Endothelial cell of umbilical vein (primary cell): ENCODE data around the gene MBD5. TPM values are rescaled to one million over a fixed set of nuclear protein-coding genes. Genes with fewer than 3 reads are reported as not detected.

Experiments
- BruUV-seq: library from RNA; stranded (reverse); fragments of 400-500 nt; replicated peaks from 2 replicates; lab custom pipeline; 2021; lab: Mats Ljungman, UMichigan
- CTCF ChIA-PET: fragments of 300-600, 350-600 bp; sonication (Branson Sonifier 250); formaldehyde crosslinking; loops from one replicate; lab custom pipeline; 2021; ENCODE audit warnings: antibody characterized with exemption, inconsistent platforms; lab: Charles Lee
- POLR2A ChIA-PET: fragments of 300-600, 350-600 bp; sonication (Branson Sonifier 250); formaldehyde crosslinking; loops from one replicate; lab custom pipeline; 2021; ENCODE audit warnings: antibody characterized with exemption, inconsistent platforms; lab: Charles Lee
- DNase-seq: peaks from one replicate; pipeline ENCODE4 v3.0.0-alpha.2; 2011; ENCODE audit warnings: low read depth, low spot score
- FAIRE-seq: peaks from 2 replicates; lab custom pipeline; 2011; peaks lifted over from hg19 to GRCh38; lab: Jason Lieb, UNC
- H2AFZ ChIP-seq: 2 replicates; pipeline ENCODE4 v1.6.0; 2012; ENCODE audit warnings: low read depth, low read length, control low read depth, inconsistent platforms
- H3K27ac ChIP-seq: 2 replicates; pipeline ENCODE4 v1.5.1; 2011; ENCODE audit warnings: low read depth, mild to moderate bottlenecking, control low read depth, low read length, moderate library complexity; ENCODE audit not compliant: insufficient read depth
- H3K27me3 ChIP-seq, 2 experiments: 2 replicates each; pipeline versions ENCODE4 v1.6.0 to v1.6.1; 2011; ENCODE audit warnings: low read length in 2 of 2, mixed read lengths in 1 of 2; ENCODE audit not compliant: control insufficient read depth in 2 of 2, insufficient read depth in 2 of 2
- H3K36me3 ChIP-seq, 2 experiments: 2 replicates in 1 of 2; 3 replicates in 1 of 2; pipeline ENCODE4 v1.5.1; 2011; ENCODE audit warnings: low read length in 2 of 2, mild to moderate bottlenecking in 1 of 2, moderate library complexity in 1 of 2; ENCODE audit not compliant: control insufficient read depth in 2 of 2, insufficient read depth in 2 of 2; ENCODE audit errors: extremely low read depth in 1 of 2
- H3K4me1 ChIP-seq: 3 replicates; pipeline ENCODE4 v1.5.1; 2011; ENCODE audit warnings: mild to moderate bottlenecking, low read length; ENCODE audit not compliant: control insufficient read depth, insufficient read depth; ENCODE audit errors: extremely low read depth
- H3K4me2 ChIP-seq: 2 replicates; pipeline ENCODE4 v1.6.1; 2011; ENCODE audit warnings: low read length, control low read depth, mixed read lengths; ENCODE audit not compliant: insufficient read depth
- H3K4me3 ChIP-seq, 3 experiments: fragments of 200-600 bp in 1 of 3; sonication (generic), shearing (Covaris generic) in 1 of 3; replicated peaks in 1 of 3; 2 replicates each; pipeline ENCODE4 v1.5.1; 2011 to 2016; ENCODE audit warnings: control low read depth in 3 of 3, low read length in 3 of 3, mild to moderate bottlenecking in 2 of 3, inconsistent platforms in 1 of 3, low read depth in 1 of 3, moderate library complexity in 1 of 3; ENCODE audit not compliant: insufficient read depth in 1 of 3
- H3K79me2 ChIP-seq: 2 replicates; pipeline ENCODE4 v1.6.0; 2012; ENCODE audit warnings: low read length, inconsistent platforms; ENCODE audit not compliant: control insufficient read depth, insufficient read depth
- H3K9ac ChIP-seq: replicated peaks from 2 replicates; pipeline ENCODE3; 2011; ENCODE audit warnings: low read length, control low read depth; ENCODE audit not compliant: insufficient read depth; ENCODE audit errors: extremely low read depth
- H3K9me1 ChIP-seq: replicated peaks from 3 replicates; pipeline ENCODE4 v1.6.0; 2011; ENCODE audit warnings: mild to moderate bottlenecking, low read length; ENCODE audit not compliant: control insufficient read depth, insufficient read depth; ENCODE audit errors: extremely low read depth
- H3K9me3 ChIP-seq: replicated peaks from 2 replicates; pipeline ENCODE4 v1.5.1; 2012; ENCODE audit warnings: low read length, inconsistent platforms; ENCODE audit not compliant: control insufficient read depth, insufficient read depth
- H4K20me1 ChIP-seq: replicated peaks from 2 replicates; pipeline ENCODE3; 2011; ENCODE audit warnings: mild to moderate bottlenecking, low read length; ENCODE audit not compliant: control insufficient read depth, insufficient read depth; ENCODE audit errors: extremely low read depth
- CTCF ChIP-seq, 2 donors: IDR thresholded peaks; 1 replicate in 1 of 2; 2 replicates in 1 of 2; pipeline ENCODE4 v1.5.1; 2011; ENCODE audit warnings: low read length in 2 of 2, mild to moderate bottlenecking in 2 of 2, moderate library complexity in 2 of 2, control low read depth in 1 of 2, inconsistent platforms in 1 of 2, low read depth in 1 of 2; ENCODE audit not compliant: insufficient read depth in 1 of 2; ENCODE audit errors: extremely low read depth in 1 of 2
- FOS ChIP-seq: IDR thresholded peaks from 2 replicates; pipeline ENCODE4 v1.6.1; 2011; ENCODE audit warnings: mild to moderate bottlenecking, low read length, moderate library complexity, borderline replicate concordance; ENCODE audit not compliant: insufficient read depth
- JUN ChIP-seq: IDR thresholded peaks from 2 replicates; pipeline ENCODE4 v1.6.1; 2011; ENCODE audit warnings: borderline replicate concordance, low read depth; ENCODE audit not compliant: insufficient read length, insufficient read depth
- MAX ChIP-seq: IDR thresholded peaks from 2 replicates; pipeline ENCODE4 v1.6.1; 2011; ENCODE audit not compliant: insufficient read depth, insufficient read length
- MYC ChIP-seq: IDR thresholded peaks from one replicate; pipeline ENCODE4 v1.6.1; 2011; ENCODE audit warnings: mild to moderate bottlenecking, low read depth, low read length
- POLR2A ChIP-seq: IDR thresholded peaks from 2 replicates; pipeline ENCODE4 v1.6.1; 2012; ENCODE audit warnings: low read depth, mild to moderate bottlenecking, control low read depth, low read length
- dilution Hi-C: fragments of 300-500 bp; cut with MboI; formaldehyde crosslinking; loops from one replicate; pipeline ENCODE4 v1.15.0; 2019; ENCODE audit warnings: low sequenced_read_pairs; ENCODE audit not compliant: extremely low pct_ligation_motif_present
- intact Hi-C: fragments of 100-400 bp; cut with micrococcal nuclease; formaldehyde crosslinking; loops from one replicate; pipeline ENCODE4 v1.10.0; 2022
- polyA plus RNA-seq, 4 experiments: library from polyadenylated mRNA; depleted of rRNA in 3 of 4; stranded (reverse) in 3 of 4; unstranded in 1 of 4; fragments of >200 nt; gene quantifications; 2 replicates each; pipeline versions ENCODE4 v1.2.1 to v1.2.3, GENCODE V29; 2011 to 2012; ENCODE audit warnings: missing spikeins in 1 of 4
- small RNA-seq: library from RNA; depleted of rRNA; stranded (forward); fragments of <200 nt; gene quantifications from one replicate; pipeline ENCODE3, GENCODE V24; 2012; ENCODE audit warnings: low replicate concordance, low read depth; ENCODE audit not compliant: insufficient read depth, insufficient read length
- total RNA-seq: library from RNA; stranded (reverse); gene quantifications from 2 replicates; pipeline ENCODE4 v1.2.3, GENCODE V29; 2021

MBD5 gene
- total and polyA plus RNA-seq, 2 donors (not counting 3 experiments of a cell fraction or from before 2014, with no cell fraction given): 11.3 to 37.0 TPM

GRCh38 chr2:148565272-148565894 is 544.5 kb downstream of the MBD5 start:
- H3K27ac ChIP-seq: no peak overlapping the region
- no peaks in the 10 kb centered on the region for H3K79me2 ChIP-seq
- H3K9ac ChIP-seq: no peak overlapping the region
- TF ChIP-seq CTCF (IDR thresholded peaks at IDR 0.05; ENCODE audit: extremely low read depth in 1 of 2, insufficient read depth in 1 of 2, low read depth in 1 of 2, low read length in 2 of 2): peak; percentile 16 to 35
- TF ChIP-seq JUN: no peak
- TF ChIP-seq POLR2A: no peak
- no peak for TF ChIP-seq MYC
- TF ChIP-seq FOS: no peak
- no peak for TF ChIP-seq MAX
- no peaks in the 10 kb centered on the region for H3K36me3 ChIP-seq
- H3K9me3 ChIP-seq: no peaks in the 10 kb centered on the region
- no peak overlapping the region for H2AFZ ChIP-seq
- no peak overlapping the region for H3K4me2 ChIP-seq
- no peaks in the 10 kb centered on the region for H3K9me1 ChIP-seq
- BruUV-seq: no TSS peak
- H4K20me1 ChIP-seq: no peaks in the 10 kb centered on the region
- intact Hi-C loops: loop anchor here (1.0 kb wide), 1 partner anchor 425 kb away; no protein-coding TSS in a partner anchor
- FAIRE-seq: peak; percentile 62
- ChIA-PET CTCF (interaction anchor here (0.7 to 1.7 kb wide), 2 partner anchors 425 kb away, joined by 10 to 13 read pairs; no protein-coding TSS in a partner anchor), POLR2A (no interaction called here)
- peaks cover 0 to 3% of the 10 kb centered on the region in 2 experiments for H3K27me3 ChIP-seq
- peak; percentile 12 for DNase-seq
- dilution Hi-C loops: no loop called here
- no peak overlapping the region for H3K4me3 ChIP-seq
- H3K4me1 ChIP-seq: peaks cover 2% of the 10 kb centered on the region

Small RNAs within 50 kb of the gene (small RNA-seq; reads per million reads assigned to genes)
- not detected for gene RF00554

Other genes starting within 250 kb of the MBD5 start
- 7.5 and 7.9 TPM in 2 replicates for gene ACVR2A, start 176.1 kb upstream of the MBD5 start, total RNA-seq
- gene ACVR2A, start 176.1 kb upstream of the MBD5 start, polyA plus RNA-seq: 1.7 and 2.0 TPM in 2 replicates
- gene ORC4, start 354 bp upstream of the MBD5 start, total RNA-seq: 24.5 and 27.0 TPM in 2 replicates
- 12.0 and 25.2 TPM in 2 replicates for gene ORC4, start 354 bp upstream of the MBD5 start, polyA plus RNA-seq